OCI-LY7 (cell line): Measurements from ENCODE around the gene PRODH. TPM values are rescaled to one million over a fixed set of nuclear protein-coding genes. Genes with fewer than 3 reads are reported as not detected.

ENCODE experiments used
- BruUV-seq: library from RNA; stranded (reverse); fragments of 400-500 nt; replicated peaks from 2 replicates; lab custom pipeline; 2021; lab: Mats Ljungman, UMichigan
- CTCF ChIA-PET: fragments of 300-600 bp; sonication (Branson Sonifier 250); formaldehyde crosslinking; loops from one replicate; lab custom pipeline; 2022; ENCODE audit warnings: antibody characterized with exemption; ENCODE audit not compliant: unreplicated experiment; lab: Charles Lee
- POLR2A ChIA-PET: fragments of 300-600 bp; sonication (Branson Sonifier 250); formaldehyde crosslinking; loops from one replicate; lab custom pipeline; 2022; ENCODE audit warnings: antibody characterized with exemption; lab: Charles Lee
- DNase-seq: peaks from one replicate; pipeline ENCODE4 v3.0.0-alpha.2; 2015; ENCODE audit warnings: low spot score
- H2AFZ ChIP-seq: fragments of 200-600 bp; sonication (generic), shearing (Covaris generic); 2 replicates; pipeline ENCODE4 v1.6.1; 2014; ENCODE audit warnings: mild to moderate bottlenecking, antibody characterized with exemption, low read length, moderate library complexity
- H3K27ac ChIP-seq: fragments of 200-600 bp; sonication (generic); 2 replicates; pipeline ENCODE4 v1.5.1; 2014; ENCODE audit warnings: mixed run types, low read depth, mild to moderate bottlenecking, moderate library complexity, low read length, inconsistent platforms; ENCODE audit not compliant: poor library complexity, severe bottlenecking
- H3K36me3 ChIP-seq: fragments of 200-600 bp; sonication (generic); 2 replicates; pipeline ENCODE4 v1.6.1; 2014; ENCODE audit warnings: mild to moderate bottlenecking, antibody characterized with exemption, low read length, moderate library complexity, mixed read lengths; ENCODE audit not compliant: insufficient read depth
- H3K4me1 ChIP-seq: fragments of 200-600 bp; sonication (generic); 2 replicates; pipeline ENCODE4 v1.5.1; 2014; ENCODE audit warnings: mild to moderate bottlenecking, low read length; ENCODE audit not compliant: insufficient read depth, poor library complexity, severe bottlenecking
- H3K4me2 ChIP-seq: fragments of 200-600 bp; sonication (generic); 2 replicates; pipeline ENCODE4 v1.6.1; 2014; ENCODE audit warnings: mild to moderate bottlenecking, low read length
- H3K4me3 ChIP-seq: fragments of 200-600 bp; sonication (generic); 2 replicates; pipeline ENCODE4 v1.5.1; 2014; ENCODE audit warnings: mild to moderate bottlenecking, low read depth, low read length; ENCODE audit not compliant: poor library complexity, severe bottlenecking
- H3K79me2 ChIP-seq: fragments of 200-600 bp; sonication (generic); 2 replicates; pipeline ENCODE4 v1.6.1; 2016; ENCODE audit warnings: low read depth, mild to moderate bottlenecking, low read length, moderate library complexity, mixed read lengths; ENCODE audit not compliant: insufficient read depth
- H3K9me2 ChIP-seq: fragments of 200-600 bp; sonication (generic); 2 replicates; pipeline ENCODE4 v1.6.1; 2016; ENCODE audit warnings: mild to moderate bottlenecking, low read length, mixed read lengths; ENCODE audit not compliant: insufficient read depth
- H3K9me3 ChIP-seq: fragments of 200-600 bp; sonication (generic); 2 replicates; pipeline ENCODE4 v1.6.1; 2014; ENCODE audit warnings: mild to moderate bottlenecking, mixed run types, low read length, mixed read lengths
- H4K20me1 ChIP-seq: fragments of 200-600 bp; sonication (generic); 2 replicates; pipeline ENCODE4 v1.6.1; 2014; ENCODE audit warnings: mild to moderate bottlenecking, antibody characterized with exemption, low read length, moderate library complexity, mixed read lengths; ENCODE audit not compliant: insufficient read depth
- CTCF ChIP-seq: fragments of 200-600 bp; sonication (generic); conservative IDR thresholded peaks from 2 replicates; pipeline ENCODE4 v1.5.1; 2014; ENCODE audit warnings: mild to moderate bottlenecking, antibody characterized with exemption, low read length, moderate library complexity, mixed read lengths
- EZH2phosphoT487 ChIP-seq: fragments of 200-600 bp; sonication (generic); IDR thresholded peaks from 2 replicates; pipeline ENCODE4 v1.6.1; 2018; ENCODE audit warnings: low read depth, borderline replicate concordance, mild to moderate bottlenecking, mixed run types, antibody characterized with exemption, low read length, moderate library complexity, mixed read lengths
- intact Hi-C: fragments of 100-400 bp; cut with micrococcal nuclease; formaldehyde crosslinking; loops from one replicate; pipeline ENCODE4 v1.10.0; 2022; ENCODE audit not compliant: unreplicated experiment
- total RNA-seq, 2 experiments: library from RNA; depleted of rRNA in 1 of 2; stranded (reverse); fragments of >200 nt in 1 of 2; shearing (Covaris generic) in 1 of 2; gene quantifications; 2 replicates each; pipeline ENCODE4 v1.2.3, GENCODE V29; 2014 to 2022

PRODH gene
- total RNA-seq, 2 experiments from 2014 or later = not detected

- TF ChIP-seq EZH2phosphoT487 (no peak), CTCF (no peak)
- intact Hi-C loops = no loop called here
- peaks cover 6% of the 10 kb centered on the region; the same call in 1 of the 2 replicates for H3K9me3 ChIP-seq
- POLR2A ChIA-PET = interaction anchor here (0.7 kb wide), 1 partner anchor 577 kb away, joined by 3 read pairs; no protein-coding TSS in a partner anchor
- no peak overlapping the region for H3K4me3 ChIP-seq
- H2AFZ ChIP-seq = no peak overlapping the region
- no peak for DNase-seq
- no peak overlapping the region for H3K4me2 ChIP-seq
- no peaks in the 10 kb centered on the region for H3K9me2 ChIP-seq
- H3K4me1 ChIP-seq = no peaks in the 10 kb centered on the region
- no peaks in the 10 kb centered on the region for H4K20me1 ChIP-seq
- H3K27ac ChIP-seq = no peak overlapping the region
- H3K79me2 ChIP-seq = no peaks in the 10 kb centered on the region
- H3K36me3 ChIP-seq = no peaks in the 10 kb centered on the region
- CTCF ChIA-PET = no interaction called here
- BruUV-seq = no TSS peak
These were observed 47.1 kb upstream of the PRODH start for GRCh38 chr22:18983120-18983651.

- no TSS peak for BruUV-seq
- H3K4me2 ChIP-seq = no peak overlapping the region
- H3K36me3 ChIP-seq = no peaks in the 10 kb centered on the region
- no peaks in the 10 kb centered on the region for H3K4me1 ChIP-seq
- H3K79me2 ChIP-seq = no peaks in the 10 kb centered on the region
- no peak overlapping the region for H3K27ac ChIP-seq
- no peak overlapping the region for H3K4me3 ChIP-seq
- ChIA-PET CTCF (no interaction called here), POLR2A (no interaction called here)
- H2AFZ ChIP-seq = no peak overlapping the region
- H3K9me2 ChIP-seq = no peaks in the 10 kb centered on the region
- H4K20me1 ChIP-seq = no peaks in the 10 kb centered on the region
- TF ChIP-seq EZH2phosphoT487 (no peak), CTCF (no peak)
- no peak for DNase-seq
- H3K9me3 ChIP-seq = peaks cover 6% of the 10 kb centered on the region; the same call in 1 of the 2 replicates
- intact Hi-C loops = no loop called here
These were observed 44.7 kb upstream of the PRODH start for GRCh38 chr22:18980829-18981228.

DNA sequence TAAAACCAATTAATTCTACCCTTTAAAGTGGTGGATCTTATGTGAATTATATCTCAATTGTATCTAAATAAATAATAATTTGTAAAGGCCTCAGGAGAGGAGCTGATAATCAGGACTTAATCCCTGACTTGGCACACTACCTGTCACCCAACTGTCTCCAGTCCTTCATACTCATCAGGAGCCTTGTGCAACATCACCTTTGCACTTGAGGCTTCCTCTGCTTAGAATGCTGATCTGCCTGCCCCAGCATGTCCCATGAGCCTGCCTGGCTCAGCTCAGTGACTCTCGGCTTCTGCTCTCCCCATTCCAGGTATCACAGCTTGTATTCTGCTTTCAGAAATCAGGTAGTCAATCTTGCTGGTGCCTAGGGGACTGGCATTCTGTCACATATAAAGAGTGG lies 43.9 kb upstream of the PRODH start:
- ChIA-PET CTCF (no interaction called here), POLR2A (no interaction called here)
- H3K4me2 ChIP-seq = no peak overlapping the region
- H3K79me2 ChIP-seq = no peaks in the 10 kb centered on the region
- peaks cover 6% of the 10 kb centered on the region; the same call in 1 of the 2 replicates for H3K9me3 ChIP-seq
- intact Hi-C loops = no loop called here
- no peak overlapping the region for H2AFZ ChIP-seq
- H3K36me3 ChIP-seq = no peaks in the 10 kb centered on the region
- TF ChIP-seq EZH2phosphoT487 (no peak), CTCF (no peak)
- H3K9me2 ChIP-seq = no peaks in the 10 kb centered on the region
- H3K4me3 ChIP-seq = no peak overlapping the region
- H4K20me1 ChIP-seq = no peaks in the 10 kb centered on the region
- no peaks in the 10 kb centered on the region for H3K4me1 ChIP-seq
- no peak for DNase-seq
- no peak overlapping the region for H3K27ac ChIP-seq
- BruUV-seq = no TSS peak
